HEK293 (cell line): ENCODE measurements around the gene LRRC46.

ENCODE experiments used
- BCL11A ChIP-seq: fragments of 450-650 bp; formaldehyde crosslinking; IDR thresholded peaks from 2 replicates; pipeline ENCODE4 v1.5.1; 2016; ENCODE audit warnings: low read depth, missing biosample characterization, missing genetic modification characterization
- EGR2 ChIP-seq: fragments of 450-650 bp; formaldehyde crosslinking; IDR thresholded peaks from 2 replicates; pipeline ENCODE4 v1.5.1; 2016; ENCODE audit warnings: low read depth, missing biosample characterization, missing genetic modification characterization
- IKZF3 ChIP-seq: fragments of 450-650 bp; IDR thresholded peaks from 2 replicates; pipeline ENCODE4 v1.5.0; 2018; ENCODE audit warnings: missing biosample characterization, mild to moderate bottlenecking, missing genetic modification characterization, moderate library complexity
- KLF8 ChIP-seq: fragments of 450-650 bp; formaldehyde crosslinking; IDR thresholded peaks from 2 replicates; pipeline ENCODE4 v1.5.1; 2016; ENCODE audit warnings: missing biosample characterization, missing genetic modification characterization
- SP2 ChIP-seq: fragments of 450-650 bp; formaldehyde crosslinking; IDR thresholded peaks from 2 replicates; pipeline ENCODE4 v1.5.1; 2016; ENCODE audit warnings: missing biosample characterization, missing genetic modification characterization
- SP3 ChIP-seq: fragments of 450-650 bp; formaldehyde crosslinking; IDR thresholded peaks from 2 replicates; pipeline ENCODE4 v1.5.1; 2016; ENCODE audit warnings: missing biosample characterization, missing genetic modification characterization
- SP7 ChIP-seq: fragments of 450-650 bp; formaldehyde crosslinking; IDR thresholded peaks from 2 replicates; pipeline ENCODE4 v1.5.1; 2016; ENCODE audit warnings: missing biosample characterization, missing genetic modification characterization
- ZEB2 ChIP-seq: fragments of 450-650 bp; formaldehyde crosslinking; IDR thresholded peaks from 2 replicates; pipeline ENCODE4 v1.5.1; 2016; ENCODE audit warnings: missing biosample characterization, missing genetic modification characterization
- ZFHX2 ChIP-seq: fragments of 450-650 bp; formaldehyde crosslinking; conservative IDR thresholded peaks from 2 replicates; pipeline ENCODE4 v1.5.1; 2016; ENCODE audit warnings: missing biosample characterization, missing genetic modification characterization
- ZFP69B ChIP-seq: fragments of 450-650 bp; formaldehyde crosslinking; IDR thresholded peaks from 2 replicates; pipeline ENCODE4 v1.5.1; 2016; ENCODE audit warnings: missing biosample characterization, missing genetic modification characterization
- ZIC2 ChIP-seq: fragments of 450-650 bp; formaldehyde crosslinking; IDR thresholded peaks from 2 replicates; pipeline ENCODE4 v1.5.1; 2016; ENCODE audit warnings: missing biosample characterization, missing genetic modification characterization
- ZNF10 ChIP-seq: fragments of 450-650 bp; formaldehyde crosslinking; IDR thresholded peaks from 2 replicates; pipeline ENCODE4 v1.5.1; 2017; ENCODE audit warnings: missing biosample characterization, missing genetic modification characterization
- ZNF175 ChIP-seq: fragments of 450-650 bp; formaldehyde crosslinking; IDR thresholded peaks from 2 replicates; pipeline ENCODE4 v1.5.1; 2016; ENCODE audit warnings: missing biosample characterization, missing genetic modification characterization
- ZNF23 ChIP-seq: fragments of 450-650 bp; formaldehyde crosslinking; IDR thresholded peaks from 2 replicates; pipeline ENCODE4 v1.5.1; 2016; ENCODE audit warnings: missing biosample characterization, missing genetic modification characterization, borderline replicate concordance
- ZNF24 ChIP-seq: fragments of 450-650 bp; formaldehyde crosslinking; IDR thresholded peaks from 2 replicates; pipeline ENCODE4 v1.5.1; 2016; ENCODE audit warnings: missing biosample characterization, missing genetic modification characterization
- ZNF501 ChIP-seq: fragments of 450-650 bp; formaldehyde crosslinking; IDR thresholded peaks from 2 replicates; pipeline ENCODE4 v1.5.1; 2016; ENCODE audit warnings: missing biosample characterization, missing genetic modification characterization
- ZNF514 ChIP-seq: fragments of 450-650 bp; formaldehyde crosslinking; IDR thresholded peaks from 2 replicates; pipeline ENCODE4 v1.5.1; 2016; ENCODE audit warnings: missing biosample characterization, missing genetic modification characterization
- ZNF529 ChIP-seq: fragments of 450-650 bp; formaldehyde crosslinking; IDR thresholded peaks from 2 replicates; pipeline ENCODE4 v1.5.1; 2017; ENCODE audit warnings: missing genetic modification characterization, missing biosample characterization; ENCODE audit not compliant: insufficient replicate concordance
- ZNF600 ChIP-seq: fragments of 450-650 bp; formaldehyde crosslinking; IDR thresholded peaks from 2 replicates; pipeline ENCODE4 v1.5.1; 2016; ENCODE audit warnings: missing biosample characterization, missing genetic modification characterization
- ZNF629 ChIP-seq: fragments of 450-650 bp; formaldehyde crosslinking; IDR thresholded peaks from 2 replicates; pipeline ENCODE4 v1.5.1; 2017; ENCODE audit warnings: missing biosample characterization, missing genetic modification characterization
- ZNF660 ChIP-seq: fragments of 450-650 bp; IDR thresholded peaks from 2 replicates; pipeline ENCODE4 v1.5.1; 2018; ENCODE audit warnings: missing biosample characterization, mild to moderate bottlenecking, missing genetic modification characterization
- ZNF701 ChIP-seq: fragments of 450-650 bp; formaldehyde crosslinking; IDR thresholded peaks from 2 replicates; pipeline ENCODE4 v1.5.1; 2016; ENCODE audit warnings: missing biosample characterization, missing genetic modification characterization
- TF ChIP-seq, protein P1 (sequence below): fragments of 450-650 bp; formaldehyde crosslinking; IDR thresholded peaks from 2 replicates; pipeline ENCODE4 v1.5.1; 2016; ENCODE audit warnings: missing biosample characterization, missing genetic modification characterization
- TF ChIP-seq, protein P2 (sequence below): fragments of 450-650 bp; formaldehyde crosslinking; IDR thresholded peaks from 2 replicates; pipeline ENCODE4 v1.5.1; 2016; ENCODE audit warnings: missing biosample characterization, missing genetic modification characterization
- TF ChIP-seq, protein P3 (sequence below): fragments of 450-650 bp; formaldehyde crosslinking; IDR thresholded peaks from 2 replicates; pipeline ENCODE4 v1.5.1; 2016; ENCODE audit warnings: missing biosample characterization, missing genetic modification characterization, low read depth

LRRC46 gene

DNA sequence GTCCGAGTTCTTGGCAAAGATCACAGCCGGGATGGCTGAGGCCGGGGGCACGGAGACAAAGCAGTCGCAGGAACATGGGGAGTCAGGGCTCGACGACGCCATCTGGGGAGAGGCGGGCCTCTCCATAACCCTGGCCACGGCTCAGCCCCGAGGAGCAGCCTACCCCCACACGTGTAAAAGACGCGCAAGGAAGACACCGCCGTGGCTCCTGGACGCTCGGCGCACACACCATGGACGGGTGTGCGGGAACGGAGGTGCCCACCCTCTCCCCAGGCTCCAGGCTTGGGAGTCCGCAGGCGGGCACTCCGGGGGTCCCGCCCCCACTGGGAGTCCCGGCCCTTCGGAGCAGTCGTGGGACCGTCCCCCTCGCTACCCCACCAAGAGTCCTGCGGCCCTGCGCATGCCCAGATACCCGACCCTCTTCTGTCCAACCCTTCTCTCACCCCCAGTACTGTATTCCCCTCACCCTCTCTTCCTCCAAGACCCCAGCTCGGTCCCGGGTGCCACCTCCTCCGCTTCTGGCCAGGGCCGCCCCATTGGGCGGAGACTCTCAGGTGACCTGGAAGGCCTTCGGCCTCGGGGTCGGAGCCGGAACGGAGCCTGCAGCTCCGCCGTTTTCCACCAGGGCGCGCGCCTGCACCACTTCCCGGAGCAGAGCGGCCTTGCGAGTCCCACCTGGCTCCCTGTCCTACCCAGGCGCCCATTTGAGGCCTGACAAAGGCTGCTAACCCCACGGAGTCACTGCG lies 9.4 kb downstream of the LRRC46 start, which contains the start of gene SCRN2 (continued):
- TF ChIP-seq SP7 (tag by site-specific recombination) (peak; percentile 61; the same call in 1 of the 2 replicates), ZNF10 (0 out of 2 replicates have a peak, but pooled peaks have one; percentile 38), BCL11A (tag by site-specific recombination) (peak; percentile 77; the same call in 1 of the 2 replicates), SP3 (tag by site-specific recombination) (peak; percentile 97), ZEB2 (tag by site-specific recombination) (peak; percentile 87), EGR2 (tag by site-specific recombination) (peak; percentile 80), ZIC2 (tag by site-specific recombination) (peak; percentile 82), ZNF660 (peak; percentile 47; the same call in 1 of the 2 replicates), KLF8 (peak; percentile 33; the same call in 1 of the 2 replicates), ZNF501 (tag by site-specific recombination) (peak; percentile 81), ZNF23 (tag by site-specific recombination) (no peak), IKZF3 (tag by site-specific recombination) (no peak), ZNF629 (tag by site-specific recombination) (peak; percentile 59; the same call in 1 of the 2 replicates), SP2 (peak; percentile 99), ZNF701 (tag by site-specific recombination) (no peak), ZFHX2 (tag by site-specific recombination) (peak; percentile 80), ZNF600 (tag by site-specific recombination) (peak; percentile 90), ZNF24 (peak; percentile 50; the same call in 1 of the 2 replicates), ZNF529 (tag by site-specific recombination) (no peak), ZFP69B (no peak), ZNF514 (tag by site-specific recombination) (no peak), ZNF175 (tag by site-specific recombination) (no peak)
- TF ChIP-seq, protein P1, sequence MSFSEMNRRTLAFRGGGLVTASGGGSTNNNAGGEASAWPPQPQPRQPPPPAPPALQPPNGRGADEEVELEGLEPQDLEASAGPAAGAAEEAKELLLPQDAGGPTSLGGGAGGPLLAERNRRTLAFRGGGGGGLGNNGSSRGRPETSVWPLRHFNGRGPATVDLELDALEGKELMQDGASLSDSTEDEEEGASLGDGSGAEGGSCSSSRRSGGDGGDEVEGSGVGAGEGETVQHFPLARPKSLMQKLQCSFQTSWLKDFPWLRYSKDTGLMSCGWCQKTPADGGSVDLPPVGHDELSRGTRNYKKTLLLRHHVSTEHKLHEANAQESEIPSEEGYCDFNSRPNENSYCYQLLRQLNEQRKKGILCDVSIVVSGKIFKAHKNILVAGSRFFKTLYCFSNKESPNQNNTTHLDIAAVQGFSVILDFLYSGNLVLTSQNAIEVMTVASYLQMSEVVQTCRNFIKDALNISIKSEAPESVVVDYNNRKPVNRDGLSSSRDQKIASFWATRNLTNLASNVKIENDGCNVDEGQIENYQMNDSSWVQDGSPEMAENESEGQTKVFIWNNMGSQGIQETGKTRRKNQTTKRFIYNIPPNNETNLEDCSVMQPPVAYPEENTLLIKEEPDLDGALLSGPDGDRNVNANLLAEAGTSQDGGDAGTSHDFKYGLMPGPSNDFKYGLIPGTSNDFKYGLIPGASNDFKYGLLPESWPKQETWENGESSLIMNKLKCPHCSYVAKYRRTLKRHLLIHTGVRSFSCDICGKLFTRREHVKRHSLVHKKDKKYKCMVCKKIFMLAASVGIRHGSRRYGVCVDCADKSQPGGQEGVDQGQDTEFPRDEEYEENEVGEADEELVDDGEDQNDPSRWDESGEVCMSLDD (tag by site-specific recombination): peak; percentile 86
- TF ChIP-seq, protein P2, sequence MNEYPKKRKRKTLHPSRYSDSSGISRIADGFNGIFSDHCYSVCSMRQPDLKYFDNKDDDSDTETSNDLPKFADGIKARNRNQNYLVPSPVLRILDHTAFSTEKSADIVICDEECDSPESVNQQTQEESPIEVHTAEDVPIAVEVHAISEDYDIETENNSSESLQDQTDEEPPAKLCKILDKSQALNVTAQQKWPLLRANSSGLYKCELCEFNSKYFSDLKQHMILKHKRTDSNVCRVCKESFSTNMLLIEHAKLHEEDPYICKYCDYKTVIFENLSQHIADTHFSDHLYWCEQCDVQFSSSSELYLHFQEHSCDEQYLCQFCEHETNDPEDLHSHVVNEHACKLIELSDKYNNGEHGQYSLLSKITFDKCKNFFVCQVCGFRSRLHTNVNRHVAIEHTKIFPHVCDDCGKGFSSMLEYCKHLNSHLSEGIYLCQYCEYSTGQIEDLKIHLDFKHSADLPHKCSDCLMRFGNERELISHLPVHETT: peak; percentile 44
- TF ChIP-seq, protein P3, sequence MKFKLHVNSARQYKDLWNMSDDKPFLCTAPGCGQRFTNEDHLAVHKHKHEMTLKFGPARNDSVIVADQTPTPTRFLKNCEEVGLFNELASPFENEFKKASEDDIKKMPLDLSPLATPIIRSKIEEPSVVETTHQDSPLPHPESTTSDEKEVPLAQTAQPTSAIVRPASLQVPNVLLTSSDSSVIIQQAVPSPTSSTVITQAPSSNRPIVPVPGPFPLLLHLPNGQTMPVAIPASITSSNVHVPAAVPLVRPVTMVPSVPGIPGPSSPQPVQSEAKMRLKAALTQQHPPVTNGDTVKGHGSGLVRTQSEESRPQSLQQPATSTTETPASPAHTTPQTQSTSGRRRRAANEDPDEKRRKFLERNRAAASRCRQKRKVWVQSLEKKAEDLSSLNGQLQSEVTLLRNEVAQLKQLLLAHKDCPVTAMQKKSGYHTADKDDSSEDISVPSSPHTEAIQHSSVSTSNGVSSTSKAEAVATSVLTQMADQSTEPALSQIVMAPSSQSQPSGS (tag by site-specific recombination): no peak
- TF ChIP-seq, all 188 proteins: peak for 45
